ENCODE data around the gene DLK2. TPM values are rescaled to one million over a fixed set of nuclear protein-coding genes. Genes with fewer than 3 reads are reported as not detected.

Gene DLK2
- total RNA-seq, 1 experiment from 2014 or later, result 1.6 TPM

- DNase-seq (ENCODE audit: low read depth, low spot score) (no peak), ATAC-seq (no peak)
- Histone ChIP-seq H3K27ac (ENCODE audit: low read depth, low read length) (no peak overlapping the region), H2AFZ (ENCODE audit: low read depth, low read length, poor library complexity, severe bottlenecking) (no peak overlapping the region), H3K36me3 (ENCODE audit: control insufficient read depth in 1 of 2, insufficient read depth in 2 of 2, low read length in 2 of 2) (no peaks in the 10 kb centered on the region), H3K4me3 (replicated peaks in 1 of 2; ENCODE audit: low read depth in 1 of 2, low read length in 2 of 2) (no peak overlapping the region), H3K4me1 (ENCODE audit: control insufficient read depth in 1 of 2, insufficient read depth in 2 of 2, low read length in 2 of 2) (no peaks in the 10 kb centered on the region), H3K9me2 (ENCODE audit: insufficient read depth) (no peaks in the 10 kb centered on the region), H3K4me2 (ENCODE audit: low read length) (no peak overlapping the region), H3K9me3 (ENCODE audit: control insufficient read depth in 1 of 2, insufficient read depth in 1 of 2, low read depth in 1 of 2, low read length in 2 of 2) (no peaks in the 10 kb centered on the region), H3K79me2 (ENCODE audit: insufficient read depth, low read length) (no peaks in the 10 kb centered on the region), H3K9ac (ENCODE audit: low read length) (no peak overlapping the region), H3K27me3 (ENCODE audit: insufficient read depth, low read length) (no peaks in the 10 kb centered on the region), H4K20me1 (ENCODE audit: insufficient read depth) (no peaks in the 10 kb centered on the region)
- CTCF ChIA-PET, result interaction anchor here (0.7 kb wide), 1 partner anchor 19 kb away, joined by 3 read pairs; no protein-coding TSS in a partner anchor
- no peak for TF ChIP-seq SIN3A (IDR thresholded peaks at IDR 0.05; ENCODE audit: low read depth)
- TF ChIP-seq, protein P1, sequence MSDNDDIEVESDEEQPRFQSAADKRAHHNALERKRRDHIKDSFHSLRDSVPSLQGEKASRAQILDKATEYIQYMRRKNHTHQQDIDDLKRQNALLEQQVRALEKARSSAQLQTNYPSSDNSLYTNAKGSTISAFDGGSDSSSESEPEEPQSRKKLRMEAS (IDR thresholded peaks at IDR 0.05), result no peak
- TF ChIP-seq REST (IDR thresholded peaks at IDR 0.05; ENCODE audit: low read depth), result no peak
- TF ChIP-seq EZH2phosphoT487 (IDR thresholded peaks at IDR 0.05; ENCODE audit: borderline replicate concordance), result no peak
- TF ChIP-seq YY1 (IDR thresholded peaks at IDR 0.05; ENCODE audit: extremely low read depth, insufficient replicate concordance, low read depth, low read length), result no peak
- TF ChIP-seq CBX3 (IDR thresholded peaks at IDR 0.05; ENCODE audit: low read depth), result no peak
- TF ChIP-seq ZBTB33 (IDR thresholded peaks at IDR 0.05; ENCODE audit: extremely low read depth, insufficient replicate concordance, low read length), result no peak
- TF ChIP-seq EZH2 (IDR thresholded peaks at IDR 0.05), result no peak
- no peak for TF ChIP-seq CEBPB (IDR thresholded peaks at IDR 0.05; ENCODE audit: low read depth)
- TF ChIP-seq, protein P2, sequence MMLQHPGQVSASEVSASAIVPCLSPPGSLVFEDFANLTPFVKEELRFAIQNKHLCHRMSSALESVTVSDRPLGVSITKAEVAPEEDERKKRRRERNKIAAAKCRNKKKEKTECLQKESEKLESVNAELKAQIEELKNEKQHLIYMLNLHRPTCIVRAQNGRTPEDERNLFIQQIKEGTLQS (IDR thresholded peaks at IDR 0.05), result no peak
- TF ChIP-seq POLR2AphosphoS5 (IDR thresholded peaks at IDR 0.05; ENCODE audit: low read depth, low read length), result no peak
- no peak for TF ChIP-seq RAD21 (IDR thresholded peaks at IDR 0.05; ENCODE audit: low read depth)
- POLR2A ChIA-PET, result no interaction called here
- RAD21 ChIA-PET (ENCODE audit: low non-redundant PET in 1 of 2, low total read pairs in 2 of 2, uncharacterized antibody in 2 of 2, unreplicated experiment in 2 of 2), result no interaction called here
- BruUV-seq (replicated peaks), result no TSS peak
- intact Hi-C loops (cut with micrococcal nuclease), result no loop called here
Observed at GRCh38 chr6:43464337-43464736, 9.0 kb upstream of the DLK2 start.

All from HCT116 (cell line).